ENCODE results near the gene UBE2Z. TPM values are rescaled to one million over a fixed set of nuclear protein-coding genes. Genes with fewer than 3 reads are reported as not detected.
A peak's percentile ranks its signal among the peaks of the same experiment; 100 is the strongest.

Gene UBE2Z
- total and polyA plus RNA-seq, 12 donors, result 15.5 to 47.5 (median 37.6) TPM

DNA sequence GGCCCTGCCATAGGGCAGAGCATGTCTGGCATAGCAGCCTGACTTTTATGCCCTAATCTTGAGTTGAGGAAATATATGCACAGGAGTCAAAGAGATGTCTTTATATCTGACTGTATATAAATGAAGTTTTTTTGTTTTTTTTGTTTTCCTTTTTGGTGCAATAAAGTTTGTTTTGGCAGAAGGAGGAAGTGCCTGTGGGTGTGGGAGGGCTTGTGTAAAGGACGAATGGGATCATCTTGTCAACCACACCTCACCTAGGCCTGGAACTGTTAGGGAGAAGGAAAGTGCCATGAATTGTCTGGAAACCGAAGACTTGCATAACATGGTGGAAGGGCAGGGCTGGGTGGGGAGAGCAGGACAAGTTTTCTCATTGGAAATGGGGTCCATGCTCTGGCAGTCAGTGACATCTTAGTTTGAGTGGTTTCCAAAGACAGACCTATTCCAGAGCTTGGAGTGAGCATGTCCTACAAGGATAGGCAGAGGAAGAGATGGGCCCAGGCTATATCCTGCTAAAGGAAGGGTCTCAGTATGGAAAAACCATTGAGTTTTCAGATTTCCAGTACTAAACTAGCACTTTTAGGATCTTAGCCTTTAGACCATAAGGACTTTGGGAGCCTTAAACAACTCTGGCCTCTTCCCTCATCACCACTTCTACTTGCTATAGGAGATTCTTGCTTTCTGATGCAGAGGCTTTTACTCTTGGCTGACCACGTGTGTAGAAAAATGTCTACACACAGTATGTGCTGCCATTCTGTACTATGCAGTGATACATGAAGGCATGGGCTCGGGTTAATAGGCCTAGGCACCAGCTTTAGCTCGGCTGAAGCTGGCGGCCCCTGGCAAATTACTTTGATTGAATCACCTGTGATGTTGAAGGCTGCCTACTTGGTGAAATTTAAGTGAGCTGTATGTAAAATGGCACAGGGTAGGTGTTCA, 20.9 kb downstream of the UBE2Z start:
- ATAC-seq, result no peak

GRCh38 chr17:48929812-48930165, 21.6 kb downstream of the UBE2Z start:
- ATAC-seq (no peak), DNase-seq (no peak)
- Histone ChIP-seq H3K27ac (peak overlapping the region in 2 of 10 donors; percentile 15 to 51), H3K4me1 (peaks cover 0 to 20% (median 0%) of the 10 kb centered on the region in 9 donors), H3K9me3 (no peaks in the 10 kb centered on the region), H3K27me3 (no peaks in the 10 kb centered on the region), H3K4me3 (no peak overlapping the region), H3K36me3 (peaks cover 0 to 100% (median 73%) of the 10 kb centered on the region in 9 donors)
- WGBS, 2 donors, result 48 to 52% methylated on average over 1 of the region's 1 CpG
- intact Hi-C loops (cut with DNase I), result no loop called here
- TF ChIP-seq, protein P1, sequence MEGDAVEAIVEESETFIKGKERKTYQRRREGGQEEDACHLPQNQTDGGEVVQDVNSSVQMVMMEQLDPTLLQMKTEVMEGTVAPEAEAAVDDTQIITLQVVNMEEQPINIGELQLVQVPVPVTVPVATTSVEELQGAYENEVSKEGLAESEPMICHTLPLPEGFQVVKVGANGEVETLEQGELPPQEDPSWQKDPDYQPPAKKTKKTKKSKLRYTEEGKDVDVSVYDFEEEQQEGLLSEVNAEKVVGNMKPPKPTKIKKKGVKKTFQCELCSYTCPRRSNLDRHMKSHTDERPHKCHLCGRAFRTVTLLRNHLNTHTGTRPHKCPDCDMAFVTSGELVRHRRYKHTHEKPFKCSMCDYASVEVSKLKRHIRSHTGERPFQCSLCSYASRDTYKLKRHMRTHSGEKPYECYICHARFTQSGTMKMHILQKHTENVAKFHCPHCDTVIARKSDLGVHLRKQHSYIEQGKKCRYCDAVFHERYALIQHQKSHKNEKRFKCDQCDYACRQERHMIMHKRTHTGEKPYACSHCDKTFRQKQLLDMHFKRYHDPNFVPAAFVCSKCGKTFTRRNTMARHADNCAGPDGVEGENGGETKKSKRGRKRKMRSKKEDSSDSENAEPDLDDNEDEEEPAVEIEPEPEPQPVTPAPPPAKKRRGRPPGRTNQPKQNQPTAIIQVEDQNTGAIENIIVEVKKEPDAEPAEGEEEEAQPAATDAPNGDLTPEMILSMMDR (IDR thresholded peaks at IDR 0.05), result no peak

More for the DNA sequence above, 20.9 kb downstream of the UBE2Z start:
- Histone ChIP-seq H3K4me3 (no peak overlapping the region), H3K36me3 (peaks cover 0 to 100% (median 74%) of the 10 kb centered on the region in 9 donors), H3K27me3 (no peaks in the 10 kb centered on the region), H3K4me1 (peaks cover 0 to 20% (median 0%) of the 10 kb centered on the region in 9 donors), H3K9me3 (no peaks in the 10 kb centered on the region), H3K27ac (peak overlapping the region in 1 of 10 donors; percentile 51)
- 81% methylated on average over 6 of the region's 6 CpGs for WGBS, 2 donors
- intact Hi-C loops (cut with DNase I), result no loop called here
- TF ChIP-seq, protein P1 (IDR thresholded peaks at IDR 0.05), result no peak
- DNase-seq, result no peak

GRCh38 chr17:48930435-48930873, 22.2 kb downstream of the UBE2Z start:
- H3K4me3 ChIP-seq, result no peak overlapping the region
- H3K27ac ChIP-seq, result peak overlapping the region in 3 of 10 donors; percentile 10 to 33 (median 31)
- no peak for DNase-seq
- no peaks in the 10 kb centered on the region for H3K9me3 ChIP-seq
- peaks cover 0 to 99% (median 73%) of the 10 kb centered on the region in 9 donors for H3K36me3 ChIP-seq
- no peak for ATAC-seq
- H3K4me1 ChIP-seq, result peaks cover 0 to 20% (median 0%) of the 10 kb centered on the region in 9 donors
- H3K27me3 ChIP-seq, result no peaks in the 10 kb centered on the region
- WGBS, 2 donors, result 62 to 63% methylated on average over 3 of the region's 3 CpGs
- TF ChIP-seq, protein P1 (IDR thresholded peaks at IDR 0.05), result no peak
- intact Hi-C loops (cut with DNase I), result no loop called here

DNA sequence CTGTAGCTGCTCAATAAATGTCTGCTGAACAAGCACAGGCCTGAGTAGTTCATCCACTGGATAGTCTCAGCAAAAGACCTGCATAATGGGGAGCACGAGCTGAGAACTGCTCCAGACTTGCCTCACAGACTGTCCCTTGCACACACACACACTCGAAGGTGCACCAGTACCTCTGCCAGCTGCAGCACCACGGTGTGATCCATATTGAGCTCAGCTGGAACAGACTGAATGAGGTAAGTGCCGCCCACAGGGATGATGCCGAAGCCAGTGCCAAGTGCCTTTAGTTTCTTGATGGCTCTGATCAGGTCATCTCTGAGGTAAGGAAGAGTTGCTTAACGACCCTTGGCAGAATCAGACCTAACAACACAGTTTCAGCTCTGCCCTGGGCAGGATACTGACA, 24.8 kb downstream of the UBE2Z start:
- Histone ChIP-seq H3K9me3 (no peaks in the 10 kb centered on the region), H3K27me3 (no peaks in the 10 kb centered on the region), H3K4me1 (peaks cover 0 to 20% (median 0%) of the 10 kb centered on the region in 9 donors), H3K27ac (no peak overlapping the region), H3K36me3 (peaks cover 0 to 99% (median 72%) of the 10 kb centered on the region in 9 donors), H3K4me3 (no peak overlapping the region)
- no peak for DNase-seq
- TF ChIP-seq, protein P1 (IDR thresholded peaks at IDR 0.05), result no peak
- 90 to 93% methylated on average over 6 of the region's 6 CpGs for WGBS, 2 donors
- ATAC-seq, result peak in 1 of 8 donors; percentile 22
- intact Hi-C loops (cut with DNase I), result no loop called here

Measured in heart right ventricle (tissue), 16 donors.